Measurements from ENCODE around the gene GALNT2. TPM values are rescaled to one million over a fixed set of nuclear protein-coding genes. Genes with fewer than 3 reads are reported as not detected.

GALNT2 gene
- total and polyA plus RNA-seq, 2 of the 4 experiments (the other 2 are of a cell fraction) = 50.4 to 189 TPM

GRCh38 chr1:230068621-230068873 lies 1.5 kb downstream of the GALNT2 start:
- Histone ChIP-seq H3K9ac (ENCODE audit: low read depth, low read length) (peak overlapping the region; percentile 89), H3K14ac (replicated peaks; ENCODE audit: low read depth, low read length) (peak overlapping the region; percentile 73), H3K27me3 (ENCODE audit: control insufficient read depth, insufficient read depth, low read length) (no peaks in the 10 kb centered on the region), H3K4me1 (ENCODE audit: control insufficient read depth, insufficient read depth, low read length) (peaks cover 20% of the 10 kb centered on the region), H3K36me3 (ENCODE audit: control insufficient read depth, insufficient read depth, low read length) (no peaks in the 10 kb centered on the region), H2BK120ac (ENCODE audit: low read depth, low read length) (no peak overlapping the region), H4K91ac (ENCODE audit: insufficient read depth, low read depth, low read length) (no peak overlapping the region), H2BK15ac (ENCODE audit: low read depth, low read length) (peak overlapping the region; percentile 13; the same call in 1 of the 3 replicates), H3K56ac (ENCODE audit: extremely low read depth, insufficient read depth, low read length) (peak overlapping the region; percentile 83; the same call in 1 of the 2 replicates), H4K5ac (ENCODE audit: low read depth, low read length) (no peak overlapping the region), H3K4me2 (ENCODE audit: low read depth, low read length) (peak overlapping the region; percentile 76), H3K4ac (ENCODE audit: low read depth, low read length) (peak overlapping the region; percentile 76), H2AK5ac (ENCODE audit: low read depth, low read length) (no peak overlapping the region; the same call in 1 of the 2 replicates), H3K18ac (ENCODE audit: low read depth, low read length) (no peak overlapping the region), H3K9me3 (ENCODE audit: control insufficient read depth, insufficient read depth, low read length) (no peaks in the 10 kb centered on the region), H3K27ac (ENCODE audit: insufficient read depth, low read length) (no peak overlapping the region), H2BK5ac (ENCODE audit: low read depth, low read length, poor library complexity, severe bottlenecking) (no peak overlapping the region), H2BK20ac (ENCODE audit: low read depth, low read length) (no peak overlapping the region), H2AFZ (replicated peaks; ENCODE audit: low read length, poor library complexity) (peak overlapping the region; percentile 89), H3K79me1 (ENCODE audit: low read depth in 1 of 2, low read length in 2 of 2) (peaks cover 5 to 54% of the 10 kb centered on the region in 2 experiments; a peak in 3 of 4 replicates), H4K20me1 (ENCODE audit: insufficient read depth, low read length) (peaks cover 57% of the 10 kb centered on the region), H3K9me1 (ENCODE audit: insufficient read depth, low read length) (peaks cover 18% of the 10 kb centered on the region), H2AK9ac (replicated peaks; ENCODE audit: low read depth, low read length, poor library complexity) (peak overlapping the region; percentile 66), H4K8ac (ENCODE audit: low read depth in 2 of 2, low read length in 2 of 2) (peak overlapping the region in 1 of 2 experiments; percentile 14; a peak in 2 of 4 replicates), H3K23ac (ENCODE audit: low read depth, low read length) (peak overlapping the region; percentile 93), H3K4me3 (ENCODE audit: insufficient read depth, low read depth, low read length) (peak overlapping the region; percentile 81)
- ChIA-PET CTCF (no interaction called here), POLR2A (ENCODE audit: unreplicated experiment) (no interaction called here)
- ATAC-seq (ENCODE audit: low read depth) (no peak), DNase-seq (no peak)
- in situ Hi-C loops (cut with MboI; ENCODE audit: low sequenced_read_pairs) = no loop called here
- WGBS, 2 experiments (ENCODE audit: extremely low coverage in 2 of 2, insufficient read length in 1 of 2) = 22% methylated on average over 4 of the region's 9 CpGs; no CpG with 5 or more reads in 1 of the 2 experiments
- TF ChIP-seq, protein P1, sequence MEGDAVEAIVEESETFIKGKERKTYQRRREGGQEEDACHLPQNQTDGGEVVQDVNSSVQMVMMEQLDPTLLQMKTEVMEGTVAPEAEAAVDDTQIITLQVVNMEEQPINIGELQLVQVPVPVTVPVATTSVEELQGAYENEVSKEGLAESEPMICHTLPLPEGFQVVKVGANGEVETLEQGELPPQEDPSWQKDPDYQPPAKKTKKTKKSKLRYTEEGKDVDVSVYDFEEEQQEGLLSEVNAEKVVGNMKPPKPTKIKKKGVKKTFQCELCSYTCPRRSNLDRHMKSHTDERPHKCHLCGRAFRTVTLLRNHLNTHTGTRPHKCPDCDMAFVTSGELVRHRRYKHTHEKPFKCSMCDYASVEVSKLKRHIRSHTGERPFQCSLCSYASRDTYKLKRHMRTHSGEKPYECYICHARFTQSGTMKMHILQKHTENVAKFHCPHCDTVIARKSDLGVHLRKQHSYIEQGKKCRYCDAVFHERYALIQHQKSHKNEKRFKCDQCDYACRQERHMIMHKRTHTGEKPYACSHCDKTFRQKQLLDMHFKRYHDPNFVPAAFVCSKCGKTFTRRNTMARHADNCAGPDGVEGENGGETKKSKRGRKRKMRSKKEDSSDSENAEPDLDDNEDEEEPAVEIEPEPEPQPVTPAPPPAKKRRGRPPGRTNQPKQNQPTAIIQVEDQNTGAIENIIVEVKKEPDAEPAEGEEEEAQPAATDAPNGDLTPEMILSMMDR (conservative IDR thresholded peaks at IDR 0.05; ENCODE audit: low read depth, low read length) = no peak
- no peak for TF ChIP-seq CHD1 (IDR thresholded peaks at IDR 0.05; ENCODE audit: low read depth, low read length)
- TF ChIP-seq MXI1 (IDR thresholded peaks at IDR 0.05; ENCODE audit: borderline replicate concordance, low read depth, low read length) = no peak
- no peak for TF ChIP-seq MAZ (IDR thresholded peaks at IDR 0.05; ENCODE audit: borderline replicate concordance, low read depth, low read length)
- no peak for TF ChIP-seq ELK1 (IDR thresholded peaks at IDR 0.05; ENCODE audit: borderline replicate concordance, low read depth, low read length)
- TF ChIP-seq NFE2L2 (IDR thresholded peaks at IDR 0.05; ENCODE audit: low read depth, low read length) = no peak
- no peak for TF ChIP-seq POLR2A (IDR thresholded peaks at IDR 0.05; ENCODE audit: low read depth, low read length)
- no peak; the same call in 1 of the 2 replicates for TF ChIP-seq RAD21 (IDR thresholded peaks at IDR 0.05; ENCODE audit: low read length)
- no peak for TF ChIP-seq BHLHE40 (IDR thresholded peaks at IDR 0.05; ENCODE audit: low read depth, low read length)
- TF ChIP-seq MAFK (IDR thresholded peaks at IDR 0.05; ENCODE audit: low read depth, low read length) = no peak
- TF ChIP-seq, protein P2, sequence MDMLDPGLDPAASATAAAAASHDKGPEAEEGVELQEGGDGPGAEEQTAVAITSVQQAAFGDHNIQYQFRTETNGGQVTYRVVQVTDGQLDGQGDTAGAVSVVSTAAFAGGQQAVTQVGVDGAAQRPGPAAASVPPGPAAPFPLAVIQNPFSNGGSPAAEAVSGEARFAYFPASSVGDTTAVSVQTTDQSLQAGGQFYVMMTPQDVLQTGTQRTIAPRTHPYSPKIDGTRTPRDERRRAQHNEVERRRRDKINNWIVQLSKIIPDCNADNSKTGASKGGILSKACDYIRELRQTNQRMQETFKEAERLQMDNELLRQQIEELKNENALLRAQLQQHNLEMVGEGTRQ (IDR thresholded peaks at IDR 0.05; ENCODE audit: low read depth, low read length) = no peak
- no peak for TF ChIP-seq RCOR1 (IDR thresholded peaks at IDR 0.05; ENCODE audit: insufficient replicate concordance, low read length)
- no peak for TF ChIP-seq FOS (IDR thresholded peaks at IDR 0.05; ENCODE audit: low read depth, low read length)
- no peak for TF ChIP-seq CEBPB (IDR thresholded peaks at IDR 0.05; ENCODE audit: low read depth, low read length)
- no TSS peak for BruUV-seq (replicated peaks)
- intact Hi-C loops (cut with micrococcal nuclease) = loop anchor here (1.0 to 5.0 kb wide), 4 partner anchors 37 to 510 kb away; partner anchors contain the start of gene ABCB10
- dilution Hi-C loops (cut with HindIII; ENCODE audit: low sequenced_read_pairs, unreplicated experiment) = no loop called here

Data from IMR-90 (cell line).